Metanephros (tissue), 1 donor: Measurements from ENCODE around the gene TSPO. TPM values are rescaled to one million over a fixed set of nuclear protein-coding genes. Genes with fewer than 3 reads are reported as not detected.

Experiments
- total RNA-seq: library from RNA; depleted of rRNA; stranded (reverse); fragments of >200 nt; gene quantifications from one replicate; pipeline ENCODE4 v1.2.3, GENCODE V29; 2014

TSPO gene
- total RNA-seq, result 76.8 TPM

GRCh38 chr22:43151251-43152002, at the start of gene TSPO:
TSS of gene TSPO (plus strand) at chr22:43151559. CDS start at chr22:43159239, 7,680 bp downstream.

GRCh38 chr22:43110444-43110926, 40.9 kb upstream of the TSPO start, which contains the start of gene BIK:
TSS of gene BIK (plus strand) at chr22:43110750. CDS start at chr22:43124023, 13,273 bp downstream.

GRCh38 chr22:43142880-43143562, 8.3 kb upstream of the TSPO start, which contains the start of gene MCAT:
TSS of gene MCAT (minus strand) at chr22:43143398. CDS start at chr22:43143348, 50 bp downstream.

GRCh38 chr22:43186272-43187170, 35.2 kb downstream of the TSPO start, which contains the start of gene TTLL12:
TSS of gene TTLL12 (minus strand) at chr22:43187134. CDS start at chr22:43187069, 65 bp downstream.

Other genes with a start within 250 kb of the TSPO start
- 40.3 TPM for gene PACSIN2, start 136.4 kb upstream of the TSPO start, total RNA-seq
- gene TTLL1, start 62.2 kb upstream of the TSPO start, total RNA-seq, result 11.1 TPM
- 1.1 TPM for gene BIK, start 40.8 kb upstream of the TSPO start, total RNA-seq
- gene MCAT, start 8.2 kb upstream of the TSPO start, total RNA-seq, result 18.2 TPM
- 29.5 TPM for gene TTLL12, start 35.6 kb downstream of the TSPO start, total RNA-seq
- gene SCUBE1, start 191.8 kb downstream of the TSPO start, total RNA-seq, result 10.7 TPM